ENCODE data around the gene KRTAP2-1. TPM values are rescaled to one million over a fixed set of nuclear protein-coding genes. Genes with fewer than 3 reads are reported as not detected.

The KRTAP2-1 gene
- total and polyA plus RNA-seq, 2 donors (not counting 1 experiment from before 2014, with no cell fraction given), result not detected

GRCh38 chr17:41073676-41074075 lies 26.6 kb upstream of the KRTAP2-1 start:
- CTCF ChIA-PET, result no interaction called here
- Histone ChIP-seq H3K36me3 (replicated peaks in 1 of 2; ENCODE audit: control extremely low read depth in 1 of 2, control insufficient read depth in 1 of 2, extremely low read depth in 1 of 2, insufficient read depth in 2 of 2, low read length in 1 of 2) (no peaks in the 10 kb centered on the region), H3K9me3 (ENCODE audit: control extremely low read depth in 1 of 3, control insufficient read depth in 2 of 3, insufficient read depth in 1 of 3, low read length in 2 of 3) (no peaks in the 10 kb centered on the region), H3K4me1 (ENCODE audit: control insufficient read depth in 2 of 2, insufficient read depth in 2 of 2, low read length in 2 of 2) (no peaks in the 10 kb centered on the region), H3K4me3 (ENCODE audit: control extremely low read depth in 1 of 5, extremely low read depth in 1 of 5, insufficient read depth in 1 of 5, low read depth in 2 of 5, low read length in 4 of 5) (no peak overlapping the region), H3K9ac (ENCODE audit: low read length) (no peak overlapping the region), H4K20me1 (ENCODE audit: control insufficient read depth, insufficient read depth, low read length, poor library complexity, severe bottlenecking) (no peaks in the 10 kb centered on the region), H3K4me2 (replicated peaks; ENCODE audit: low read depth, low read length, poor library complexity, severe bottlenecking) (no peak overlapping the region), H3K79me2 (ENCODE audit: control insufficient read depth, insufficient read depth, low read length) (no peaks in the 10 kb centered on the region), H2AFZ (ENCODE audit: insufficient read depth, low read depth, low read length, poor library complexity, severe bottlenecking) (no peak overlapping the region), H3K27me3 (replicated peaks in 1 of 4; ENCODE audit: control extremely low read depth in 1 of 4, control insufficient read depth in 3 of 4, insufficient read depth in 4 of 4, low read length in 3 of 4) (peaks cover 0 to 3% (median 0%) of the 10 kb centered on the region in 4 experiments), H3K27ac (ENCODE audit: low read length in 2 of 2) (no peak overlapping the region)
- DNase-seq (no peak), ATAC-seq (ENCODE audit: low read depth) (no peak)
- no CpG with 5 or more reads among the region's 2 CpGs for WGBS (ENCODE audit: insufficient coverage)
- Mint-ChIP-seq H3K9me3 (ENCODE audit: insufficient read depth) (no peaks in the 10 kb centered on the region), H3K4me3 (no peak overlapping the region), H3K4me1 (no peaks in the 10 kb centered on the region), H3K27ac (no peak overlapping the region), H3K27me3 (peaks cover 29% of the 10 kb centered on the region)
- POLR2A ChIA-PET, result no interaction called here
- intact Hi-C loops (cut with micrococcal nuclease), result no loop called here
- TF ChIP-seq EZH2 (IDR thresholded peaks at IDR 0.05; ENCODE audit: borderline replicate concordance, insufficient read depth, low read depth, low read length, poor library complexity, severe bottlenecking), result no peak
- TF ChIP-seq, protein P1, sequence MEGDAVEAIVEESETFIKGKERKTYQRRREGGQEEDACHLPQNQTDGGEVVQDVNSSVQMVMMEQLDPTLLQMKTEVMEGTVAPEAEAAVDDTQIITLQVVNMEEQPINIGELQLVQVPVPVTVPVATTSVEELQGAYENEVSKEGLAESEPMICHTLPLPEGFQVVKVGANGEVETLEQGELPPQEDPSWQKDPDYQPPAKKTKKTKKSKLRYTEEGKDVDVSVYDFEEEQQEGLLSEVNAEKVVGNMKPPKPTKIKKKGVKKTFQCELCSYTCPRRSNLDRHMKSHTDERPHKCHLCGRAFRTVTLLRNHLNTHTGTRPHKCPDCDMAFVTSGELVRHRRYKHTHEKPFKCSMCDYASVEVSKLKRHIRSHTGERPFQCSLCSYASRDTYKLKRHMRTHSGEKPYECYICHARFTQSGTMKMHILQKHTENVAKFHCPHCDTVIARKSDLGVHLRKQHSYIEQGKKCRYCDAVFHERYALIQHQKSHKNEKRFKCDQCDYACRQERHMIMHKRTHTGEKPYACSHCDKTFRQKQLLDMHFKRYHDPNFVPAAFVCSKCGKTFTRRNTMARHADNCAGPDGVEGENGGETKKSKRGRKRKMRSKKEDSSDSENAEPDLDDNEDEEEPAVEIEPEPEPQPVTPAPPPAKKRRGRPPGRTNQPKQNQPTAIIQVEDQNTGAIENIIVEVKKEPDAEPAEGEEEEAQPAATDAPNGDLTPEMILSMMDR (IDR thresholded peaks at IDR 0.05), result no peak

DNA sequence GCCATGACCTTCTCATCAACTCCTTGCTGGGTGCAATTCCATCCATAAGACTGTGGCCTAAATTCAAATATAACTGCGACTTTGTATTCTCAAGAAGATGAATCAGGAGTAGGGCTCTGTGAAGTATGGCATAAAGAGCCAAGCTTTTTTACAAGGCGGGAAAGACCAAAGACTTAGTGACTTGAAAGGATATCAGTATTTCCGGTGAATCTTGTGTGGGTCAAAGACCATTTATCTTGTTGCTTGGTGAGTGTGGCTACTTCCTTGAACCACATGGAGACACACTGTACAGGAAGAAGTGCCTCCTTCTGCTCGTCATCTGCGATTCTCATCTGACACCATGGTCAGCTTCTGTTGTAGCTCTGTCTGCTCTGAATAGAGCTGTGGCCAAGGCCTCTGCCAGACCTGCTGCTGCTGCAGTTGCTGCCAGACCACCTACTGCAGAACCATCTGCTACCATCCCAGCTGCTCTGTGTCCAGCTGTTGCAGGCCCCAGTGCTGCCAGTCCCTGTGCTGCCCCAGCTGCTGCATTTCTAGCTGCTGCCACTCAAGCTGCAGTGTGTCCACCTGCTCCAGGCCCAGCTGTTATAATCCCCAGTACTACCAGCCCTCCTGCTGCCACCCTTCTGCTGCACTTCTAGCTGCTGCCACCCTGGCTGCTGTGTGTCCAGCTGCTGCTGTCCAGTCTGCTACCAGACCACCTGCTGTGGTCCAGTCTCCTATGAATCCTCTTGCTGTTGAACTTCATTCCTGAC lies 24.7 kb upstream of the KRTAP2-1 start:
- CTCF ChIA-PET, result interaction anchor here (1.4 kb wide), 1 partner anchor 108 kb away, joined by 3 read pairs; no protein-coding TSS in a partner anchor
- no peak overlapping the region for H3K4me3 ChIP-seq (ENCODE audit: control extremely low read depth in 1 of 5, extremely low read depth in 1 of 5, insufficient read depth in 1 of 5, low read depth in 2 of 5, low read length in 4 of 5)
- intact Hi-C loops (cut with micrococcal nuclease), result no loop called here
- TF ChIP-seq, protein P1 (IDR thresholded peaks at IDR 0.05), result no peak
- no peak for TF ChIP-seq EZH2 (IDR thresholded peaks at IDR 0.05; ENCODE audit: borderline replicate concordance, insufficient read depth, low read depth, low read length, poor library complexity, severe bottlenecking)
- Mint-ChIP-seq H3K9me3 (ENCODE audit: insufficient read depth) (no peaks in the 10 kb centered on the region), H3K4me3 (no peak overlapping the region), H3K4me1 (no peaks in the 10 kb centered on the region), H3K27ac (no peak overlapping the region), H3K27me3 (peaks cover 19% of the 10 kb centered on the region)
- no peak overlapping the region for H3K4me2 ChIP-seq (replicated peaks; ENCODE audit: low read depth, low read length, poor library complexity, severe bottlenecking)
- peaks cover 0 to 3% (median 0%) of the 10 kb centered on the region in 4 experiments for H3K27me3 ChIP-seq (replicated peaks in 1 of 4; ENCODE audit: control extremely low read depth in 1 of 4, control insufficient read depth in 3 of 4, insufficient read depth in 4 of 4, low read length in 3 of 4)
- no peaks in the 10 kb centered on the region for H3K9me3 ChIP-seq (ENCODE audit: control extremely low read depth in 1 of 3, control insufficient read depth in 2 of 3, insufficient read depth in 1 of 3, low read length in 2 of 3)
- no peak overlapping the region for H2AFZ ChIP-seq (ENCODE audit: insufficient read depth, low read depth, low read length, poor library complexity, severe bottlenecking)
- no peaks in the 10 kb centered on the region for H3K79me2 ChIP-seq (ENCODE audit: control insufficient read depth, insufficient read depth, low read length)
- H4K20me1 ChIP-seq (ENCODE audit: control insufficient read depth, insufficient read depth, low read length, poor library complexity, severe bottlenecking), result no peaks in the 10 kb centered on the region
- DNase-seq (no peak), ATAC-seq (ENCODE audit: low read depth) (no peak)
- H3K27ac ChIP-seq (ENCODE audit: low read length in 2 of 2), result no peak overlapping the region
- H3K4me1 ChIP-seq (ENCODE audit: control insufficient read depth in 2 of 2, insufficient read depth in 2 of 2, low read length in 2 of 2), result no peaks in the 10 kb centered on the region
- no peak overlapping the region for H3K9ac ChIP-seq (ENCODE audit: low read length)
- no peaks in the 10 kb centered on the region for H3K36me3 ChIP-seq (replicated peaks in 1 of 2; ENCODE audit: control extremely low read depth in 1 of 2, control insufficient read depth in 1 of 2, extremely low read depth in 1 of 2, insufficient read depth in 2 of 2, low read length in 1 of 2)
- POLR2A ChIA-PET, result no interaction called here
- 91% methylated on average over 5 of the region's 5 CpGs for WGBS (ENCODE audit: insufficient coverage)
